Liver (tissue), 9 donors: ENCODE measurements around the gene NR2F6. TPM values are rescaled to one million over a fixed set of nuclear protein-coding genes. Genes with fewer than 3 reads are reported as not detected.

Experiments used
- DNase-seq: peaks from one replicate; pipeline ENCODE4 v3.0.0-alpha.2; 2017; ENCODE audit warnings: low spot score
- H3K27ac ChIP-seq, 2 donors: one replicate each; pipeline ENCODE4 v1.7.0; 2013; ENCODE audit warnings: inconsistent platforms in 2 of 2, low read length in 2 of 2, control low read depth in 1 of 2, low read depth in 1 of 2, mild to moderate bottlenecking in 1 of 2
- H3K27me3 ChIP-seq, 4 donors: one replicate each; pipeline versions ENCODE4 v1.6.1 to v1.7.0; 2013; ENCODE audit warnings: low read length in 3 of 4, inconsistent platforms in 1 of 4, mild to moderate bottlenecking in 1 of 4, moderate library complexity in 1 of 4; ENCODE audit not compliant: control insufficient read depth in 4 of 4, insufficient read depth in 4 of 4
- H3K36me3 ChIP-seq, 4 donors: one replicate each; pipeline versions ENCODE4 v1.6.1 to v1.7.0; 2013; ENCODE audit warnings: low read length in 3 of 4, mild to moderate bottlenecking in 3 of 4, low read depth in 1 of 4, moderate library complexity in 1 of 4; ENCODE audit not compliant: control insufficient read depth in 4 of 4, insufficient read depth in 3 of 4
- H3K4me1 ChIP-seq, 4 donors: one replicate each; pipeline versions ENCODE4 v1.6.1 to v1.7.0; 2013; ENCODE audit warnings: low read length in 3 of 4, mild to moderate bottlenecking in 3 of 4, moderate library complexity in 1 of 4; ENCODE audit not compliant: control insufficient read depth in 4 of 4, insufficient read depth in 4 of 4
- H3K4me3 ChIP-seq, 3 donors: one replicate each; pipeline versions ENCODE4 v1.6.1 to v1.7.0; 2013; ENCODE audit warnings: low read length in 3 of 3, control low read depth in 1 of 3, low read depth in 1 of 3, mild to moderate bottlenecking in 1 of 3
- H3K9ac ChIP-seq, 2 donors: one replicate each; pipeline ENCODE4 v1.7.0; 2013; ENCODE audit warnings: low read length in 2 of 2, mild to moderate bottlenecking in 2 of 2, moderate library complexity in 2 of 2, control low read depth in 1 of 2, low read depth in 1 of 2
- H3K9me3 ChIP-seq, 4 donors: one replicate each; pipeline versions ENCODE4 v1.6.1 to v1.7.0; 2013; ENCODE audit warnings: low read length in 3 of 4; ENCODE audit not compliant: control insufficient read depth in 4 of 4
- ATF3 ChIP-seq: IDR thresholded peaks from 2 replicates; pipeline ENCODE4 v1.6.1; 2016; ENCODE audit warnings: antibody characterized with exemption
- EGR1 ChIP-seq, 2 donors: IDR thresholded peaks; 2 replicates each; pipeline ENCODE4 v1.6.1; 2016 to 2018; ENCODE audit warnings: antibody characterized with exemption in 2 of 2, low read depth in 2 of 2
- FOXA1 ChIP-seq: IDR thresholded peaks from 2 replicates; pipeline ENCODE4 v1.6.1; 2016; ENCODE audit warnings: antibody characterized with exemption
- FOXA2 ChIP-seq: IDR thresholded peaks from 2 replicates; pipeline ENCODE4 v1.6.1; 2016; ENCODE audit warnings: antibody characterized with exemption
- GABPA ChIP-seq, 2 donors: IDR thresholded peaks in 1 of 2; conservative IDR thresholded peaks in 1 of 2; 2 replicates each; pipeline ENCODE4 v1.6.1; 2016; ENCODE audit warnings: antibody characterized with exemption in 2 of 2, mild to moderate bottlenecking in 1 of 2, moderate library complexity in 1 of 2
- HNF4A ChIP-seq, 2 donors: conservative IDR thresholded peaks; 2 replicates each; pipeline ENCODE4 v1.6.1; 2016; ENCODE audit warnings: antibody characterized with exemption in 2 of 2, mild to moderate bottlenecking in 2 of 2
- HNF4G ChIP-seq: IDR thresholded peaks from 2 replicates; pipeline ENCODE4 v1.6.1; 2016; ENCODE audit warnings: antibody characterized with exemption
- MAX ChIP-seq: IDR thresholded peaks from 2 replicates; pipeline ENCODE4 v1.6.1; 2016; ENCODE audit warnings: antibody characterized with exemption
- RAD21 ChIP-seq, 2 donors: IDR thresholded peaks; 2 replicates each; pipeline ENCODE4 v1.6.1; 2016; ENCODE audit warnings: antibody characterized with exemption in 2 of 2, mild to moderate bottlenecking in 2 of 2
- RXRA ChIP-seq, 2 donors: IDR thresholded peaks; 2 replicates each; pipeline ENCODE4 v1.6.1; 2017 to 2018; ENCODE audit warnings: antibody characterized with exemption in 2 of 2, mild to moderate bottlenecking in 1 of 2
- TAF1 ChIP-seq: conservative IDR thresholded peaks from 2 replicates; pipeline ENCODE4 v1.6.1; 2016; ENCODE audit warnings: antibody characterized with exemption, mild to moderate bottlenecking
- YY1 ChIP-seq: IDR thresholded peaks from 2 replicates; pipeline ENCODE4 v1.6.1; 2016; ENCODE audit warnings: antibody characterized with exemption, mild to moderate bottlenecking
- ZBTB33 ChIP-seq: IDR thresholded peaks from 2 replicates; pipeline ENCODE4 v1.6.1; 2016; ENCODE audit warnings: antibody characterized with exemption
- WGBS: extraction: QIAGEN DNeasy Blood & Tissue Kit; methylation state at CpG from one replicate; pipeline ENCODE4 v1.1.7; 2013; 5-methylcytosine and 5-hydroxymethylcytosine counted together
- polyA plus RNA-seq, 2 donors: library from polyadenylated mRNA; stranded (reverse) in 1 of 2; unstranded in 1 of 2; fragments of 200-250 nt in 1 of 2; fragments of >200 nt in 1 of 2; fragmentation: Nextera tagmentation in 1 of 2; extraction: Ambion mirVana in 1 of 2; gene quantifications; one replicate each; pipeline versions ENCODE4 v1.2.1 to v1.2.3, GENCODE V29; 2013 to 2015
- total RNA-seq, 2 donors: library from RNA; depleted of rRNA; stranded (reverse); fragments of >200 nt; gene quantifications; one replicate each; pipeline ENCODE4 v1.2.3, GENCODE V29; 2014
- TF ChIP-seq, protein P1 (sequence below): fragments of 150-350 bp; IDR thresholded peaks from 2 replicates; pipeline ENCODE4 v1.5.1; 2017; ENCODE audit warnings: improper control_type of control experiment, low read depth, low read length; ENCODE audit not compliant: missing input control
- donor health status: healthy.
- donor health status: healthy.
- donor health status: healthy.
- donor health status: healthy.
- donor health status: healthy.

The NR2F6 gene
- total and polyA plus RNA-seq, 4 donors = 30.5 to 86.1 (median 52.6) TPM

DNA sequence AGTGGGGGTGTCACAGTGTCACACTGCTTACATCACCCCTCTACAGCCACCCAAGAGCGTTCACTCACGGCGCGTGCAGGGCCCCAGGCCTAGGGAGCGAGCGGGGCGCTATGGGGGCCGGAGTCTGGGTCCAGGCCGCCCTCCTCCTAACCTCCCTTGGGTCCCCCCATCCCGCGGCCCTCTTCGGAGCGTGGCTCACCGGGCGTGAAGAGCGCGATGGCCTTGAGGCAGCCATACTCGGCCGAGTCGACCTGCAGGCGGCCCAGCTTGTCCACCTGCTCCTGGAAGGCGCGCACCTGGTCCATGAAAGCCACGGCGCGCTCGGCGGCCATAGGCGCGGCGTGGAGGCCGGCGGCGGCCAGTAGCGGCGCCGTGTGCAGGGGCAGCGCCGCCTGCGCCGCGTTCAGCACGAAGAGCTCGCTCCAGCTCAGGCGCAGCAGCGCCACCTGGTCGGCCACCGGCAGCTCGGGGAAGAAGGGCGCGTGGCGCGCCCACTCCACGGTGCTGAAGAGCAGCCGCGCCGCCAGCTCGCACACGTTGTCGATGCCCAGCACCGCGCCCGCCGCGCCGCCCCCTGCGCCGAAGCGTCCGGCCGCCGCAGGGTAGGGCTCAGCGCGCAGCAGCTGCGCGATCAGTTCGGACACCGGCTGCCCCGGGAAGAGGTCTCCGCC is 10.3 kb downstream of the NR2F6 start:
- H3K36me3 ChIP-seq = peaks cover 7 to 27% (median 16%) of the 10 kb centered on the region in 4 donors
- no peaks in the 10 kb centered on the region for H3K27me3 ChIP-seq
- WGBS = 29% methylated on average over 80 of the region's 80 CpGs
- no peak overlapping the region for H3K9ac ChIP-seq
- TF ChIP-seq ATF3 = no peak
- TF ChIP-seq, protein P1, sequence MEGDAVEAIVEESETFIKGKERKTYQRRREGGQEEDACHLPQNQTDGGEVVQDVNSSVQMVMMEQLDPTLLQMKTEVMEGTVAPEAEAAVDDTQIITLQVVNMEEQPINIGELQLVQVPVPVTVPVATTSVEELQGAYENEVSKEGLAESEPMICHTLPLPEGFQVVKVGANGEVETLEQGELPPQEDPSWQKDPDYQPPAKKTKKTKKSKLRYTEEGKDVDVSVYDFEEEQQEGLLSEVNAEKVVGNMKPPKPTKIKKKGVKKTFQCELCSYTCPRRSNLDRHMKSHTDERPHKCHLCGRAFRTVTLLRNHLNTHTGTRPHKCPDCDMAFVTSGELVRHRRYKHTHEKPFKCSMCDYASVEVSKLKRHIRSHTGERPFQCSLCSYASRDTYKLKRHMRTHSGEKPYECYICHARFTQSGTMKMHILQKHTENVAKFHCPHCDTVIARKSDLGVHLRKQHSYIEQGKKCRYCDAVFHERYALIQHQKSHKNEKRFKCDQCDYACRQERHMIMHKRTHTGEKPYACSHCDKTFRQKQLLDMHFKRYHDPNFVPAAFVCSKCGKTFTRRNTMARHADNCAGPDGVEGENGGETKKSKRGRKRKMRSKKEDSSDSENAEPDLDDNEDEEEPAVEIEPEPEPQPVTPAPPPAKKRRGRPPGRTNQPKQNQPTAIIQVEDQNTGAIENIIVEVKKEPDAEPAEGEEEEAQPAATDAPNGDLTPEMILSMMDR = peak; percentile 21
- peak in 1 of 2 donors; percentile 20 for TF ChIP-seq RAD21 (IDR thresholded peaks at IDR 0.05)
- DNase-seq = peak; percentile 71
- no peaks in the 10 kb centered on the region for H3K9me3 ChIP-seq
- peak overlapping the region; percentile 40 to 46 for H3K27ac ChIP-seq
- H3K4me1 ChIP-seq = peaks cover 17 to 53% (median 40%) of the 10 kb centered on the region in 4 donors
- H3K4me3 ChIP-seq = peak overlapping the region in 2 of 3 donors; percentile 23 to 51

DNA sequence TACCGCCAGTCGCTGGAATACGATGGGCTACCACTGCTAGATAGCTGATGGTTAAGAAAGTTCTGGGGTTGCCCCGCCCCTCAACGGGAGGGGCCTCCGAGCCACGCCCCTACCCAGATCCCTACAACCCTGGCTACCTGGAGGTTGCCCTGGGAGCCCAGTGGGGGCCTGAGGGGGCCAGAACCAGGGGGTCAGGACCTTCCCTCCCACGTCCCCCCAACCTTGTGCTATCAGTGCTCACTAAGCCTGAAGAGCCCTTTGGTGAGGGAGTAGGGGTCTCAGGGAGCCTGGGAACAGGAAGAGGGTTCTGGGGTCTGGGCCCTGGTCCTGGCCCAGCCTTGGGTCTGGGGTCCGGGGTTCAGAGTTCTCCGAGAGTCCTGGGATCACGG is 10.8 kb downstream of the NR2F6 start:
- H3K27me3 ChIP-seq = no peaks in the 10 kb centered on the region
- peak overlapping the region; percentile 40 to 46 for H3K27ac ChIP-seq
- WGBS = 29% methylated on average over 11 of the region's 11 CpGs
- peak overlapping the region in 2 of 3 donors; percentile 23 to 51 for H3K4me3 ChIP-seq
- DNase-seq = peak; percentile 79
- H3K36me3 ChIP-seq = peaks cover 7 to 27% (median 16%) of the 10 kb centered on the region in 4 donors
- peaks cover 15 to 48% (median 35%) of the 10 kb centered on the region in 4 donors for H3K4me1 ChIP-seq
- TF ChIP-seq HNF4A (conservative IDR thresholded peaks at IDR 0.05) (no peak), ATF3 (no peak), EGR1 (IDR thresholded peaks at IDR 0.05; ENCODE audit: low read depth in 2 of 2) (no peak), MAX (no peak), HNF4G (no peak), FOXA2 (no peak), TAF1 (no peak), RXRA (IDR thresholded peaks at IDR 0.05) (no peak), FOXA1 (no peak), GABPA (IDR thresholded peaks at IDR 0.05 in 1 of 2, conservative IDR thresholded peaks at IDR 0.05 in 1 of 2) (no peak), ZBTB33 (no peak), RAD21 (IDR thresholded peaks at IDR 0.05) (no peak), YY1 (no peak)
- TF ChIP-seq, protein P1 = no peak
- H3K9ac ChIP-seq = no peak overlapping the region
- H3K9me3 ChIP-seq = no peaks in the 10 kb centered on the region
